MM.1S (cell line): Measurements from ENCODE around the gene DOK4.

Source experiments
- DNase-seq: peaks from one replicate; pipeline ENCODE4 v3.0.0-alpha.2; 2015
- H2AFZ ChIP-seq: fragments of 300-600 bp; sonication (generic); 2 replicates; pipeline ENCODE4 v1.6.0; 2016; ENCODE audit warnings: antibody characterized with exemption, low read length
- H3F3A ChIP-seq: fragments of 300-600 bp; sonication (generic); 2 replicates; pipeline ENCODE4 v1.6.1; 2016; ENCODE audit warnings: mild to moderate bottlenecking, antibody characterized with exemption, low read length, moderate library complexity, mixed read lengths; ENCODE audit not compliant: insufficient read depth
- H3K27ac ChIP-seq: fragments of 300-600 bp; sonication (generic); 2 replicates; pipeline ENCODE4 v1.5.1; 2016; ENCODE audit warnings: mild to moderate bottlenecking, low read length
- H3K27me3 ChIP-seq: fragments of 300-600 bp; sonication (generic); replicated peaks from 2 replicates; pipeline ENCODE4 v1.6.0; 2016; ENCODE audit warnings: low read length; ENCODE audit not compliant: insufficient read depth
- H3K36me3 ChIP-seq: fragments of 300-600 bp; sonication (generic); replicated peaks from 2 replicates; pipeline ENCODE4 v1.6.1; 2016; ENCODE audit warnings: mild to moderate bottlenecking, low read length, mixed read lengths; ENCODE audit not compliant: insufficient read depth
- H3K4me1 ChIP-seq: fragments of 300-600 bp; sonication (generic); 2 replicates; pipeline ENCODE4 v1.6.1; 2016; ENCODE audit warnings: low read length, mixed read lengths
- H3K4me2 ChIP-seq: fragments of 300-600 bp; sonication (generic); 2 replicates; pipeline ENCODE4 v1.6.0; 2016; ENCODE audit warnings: low read depth, low read length
- H3K4me3 ChIP-seq: fragments of 300-600 bp; sonication (generic); 2 replicates; pipeline ENCODE4 v1.5.1; 2016; ENCODE audit warnings: low read length, mixed read lengths
- H3K79me2 ChIP-seq: fragments of 300-600 bp; sonication (generic); 2 replicates; pipeline ENCODE4 v1.6.1; 2016; ENCODE audit warnings: mixed run types, low read length, mixed read lengths
- H3K9ac ChIP-seq: fragments of 300-600 bp; sonication (generic); 2 replicates; pipeline ENCODE4 v1.6.1; 2016; ENCODE audit warnings: low read length, mixed read lengths
- H3K9me2 ChIP-seq: fragments of 300-600 bp; sonication (generic); replicated peaks from 2 replicates; pipeline ENCODE4 v1.6.1; 2016; ENCODE audit warnings: mild to moderate bottlenecking, low read length, mixed read lengths; ENCODE audit not compliant: insufficient read depth
- H3K9me3 ChIP-seq: fragments of 300-600 bp; sonication (generic); replicated peaks from 2 replicates; pipeline ENCODE4 v1.6.1; 2016; ENCODE audit warnings: mild to moderate bottlenecking, low read length, mixed read lengths; ENCODE audit not compliant: insufficient read depth
- H4K20me1 ChIP-seq: fragments of 300-600 bp; sonication (generic); 2 replicates; pipeline ENCODE4 v1.6.1; 2016; ENCODE audit warnings: mild to moderate bottlenecking, low read length, moderate library complexity, mixed read lengths; ENCODE audit not compliant: insufficient read depth
- CTCF ChIP-seq: fragments of 300-600 bp; sonication (generic); IDR thresholded peaks from 2 replicates; pipeline ENCODE4 v1.5.1; 2016; ENCODE audit warnings: antibody characterized with exemption, low read length, mixed read lengths
- EZH2 ChIP-seq: fragments of 300-600 bp; sonication (generic); optimal IDR thresholded peaks from 2 replicates; pipeline ENCODE3; 2017; ENCODE audit warnings: low read depth, mild to moderate bottlenecking, antibody characterized with exemption, low read length, mixed read lengths
- EZH2phosphoT487 ChIP-seq: fragments of 300-600 bp; sonication (generic); IDR thresholded peaks from 2 replicates; pipeline ENCODE4 v1.6.1; 2018; ENCODE audit warnings: antibody characterized with exemption, low read length

DOK4 gene

GRCh38 chr16:57497121-57497520 lies 10.8 kb upstream of the DOK4 start:
- Histone ChIP-seq H3K4me1 (no peaks in the 10 kb centered on the region), H3K9ac (no peak overlapping the region), H3K36me3 (no peaks in the 10 kb centered on the region), H3K79me2 (no peaks in the 10 kb centered on the region), H3K4me3 (no peak overlapping the region), H3K27ac (no peak overlapping the region), H3K9me2 (no peaks in the 10 kb centered on the region), H3K27me3 (no peaks in the 10 kb centered on the region), H3F3A (no peaks in the 10 kb centered on the region), H3K4me2 (no peak overlapping the region), H2AFZ (no peak overlapping the region), H4K20me1 (no peaks in the 10 kb centered on the region), H3K9me3 (no peaks in the 10 kb centered on the region)
- no peak for DNase-seq
- TF ChIP-seq EZH2 (no peak), EZH2phosphoT487 (no peak), CTCF (no peak)

- TF ChIP-seq EZH2: no peak
- TF ChIP-seq CTCF: no peak
- TF ChIP-seq EZH2phosphoT487: no peak
- H3K4me1 ChIP-seq: no peaks in the 10 kb centered on the region
- H3K9ac ChIP-seq: no peak overlapping the region
- no peak overlapping the region for H3K27ac ChIP-seq
- no peaks in the 10 kb centered on the region for H3K9me3 ChIP-seq
- H3K27me3 ChIP-seq: no peaks in the 10 kb centered on the region
- H3K36me3 ChIP-seq: no peaks in the 10 kb centered on the region
- H3K9me2 ChIP-seq: no peaks in the 10 kb centered on the region
- no peaks in the 10 kb centered on the region for H4K20me1 ChIP-seq
- no peak overlapping the region for H3K4me3 ChIP-seq
- DNase-seq: no peak
- no peaks in the 10 kb centered on the region for H3F3A ChIP-seq
- H2AFZ ChIP-seq: no peak overlapping the region
- H3K4me2 ChIP-seq: no peak overlapping the region
- no peaks in the 10 kb centered on the region for H3K79me2 ChIP-seq
Measured at GRCh38 chr16:57493767-57494166, 7.5 kb upstream of the DOK4 start.

- DNase-seq: no peak
- Histone ChIP-seq H3K9ac (no peak overlapping the region), H3K4me3 (no peak overlapping the region), H3K9me3 (no peaks in the 10 kb centered on the region), H3K36me3 (no peaks in the 10 kb centered on the region), H3K27me3 (no peaks in the 10 kb centered on the region), H3F3A (no peaks in the 10 kb centered on the region), H3K4me1 (peaks cover 4% of the 10 kb centered on the region; the same call in 1 of the 2 replicates), H3K27ac (no peak overlapping the region), H3K9me2 (no peaks in the 10 kb centered on the region), H2AFZ (no peak overlapping the region), H3K79me2 (no peaks in the 10 kb centered on the region), H4K20me1 (no peaks in the 10 kb centered on the region), H3K4me2 (no peak overlapping the region)
- TF ChIP-seq EZH2phosphoT487 (no peak), CTCF (no peak), EZH2 (no peak)
Measured at GRCh38 chr16:57489229-57489628, 2.9 kb upstream of the DOK4 start.
